Peyer's patch (tissue), 4 donors: ENCODE data around the gene CD46.

Source experiments
- CTCF ChIP-seq, 6 experiments: fragments of 450-650 bp in 4 of 6; fragments of 200-600 bp in 2 of 6; sonication (generic) in 1 of 6; IDR thresholded peaks; one replicate each; pipeline ENCODE4 v1.5.1; 2017 to 2019; ENCODE audit warnings: antibody characterized with exemption in 6 of 6, mild to moderate bottlenecking in 3 of 6, moderate library complexity in 1 of 6
- POLR2A ChIP-seq, 2 donors: fragments of 450-650 bp; IDR thresholded peaks; one replicate each; pipeline ENCODE4 v1.5.1; 2017; ENCODE audit warnings: antibody characterized with exemption in 2 of 2, mild to moderate bottlenecking in 2 of 2, moderate library complexity in 2 of 2

- TF ChIP-seq CTCF (IDR thresholded peaks at IDR 0.05) (no peak), POLR2A (IDR thresholded peaks at IDR 0.05) (peak; percentile 52 to 69)
These were observed 71.0 kb downstream of the CD46 start for GRCh38 chr1:207822602-207823451.
